Measurements from ENCODE around the gene DLG4.

DNA sequence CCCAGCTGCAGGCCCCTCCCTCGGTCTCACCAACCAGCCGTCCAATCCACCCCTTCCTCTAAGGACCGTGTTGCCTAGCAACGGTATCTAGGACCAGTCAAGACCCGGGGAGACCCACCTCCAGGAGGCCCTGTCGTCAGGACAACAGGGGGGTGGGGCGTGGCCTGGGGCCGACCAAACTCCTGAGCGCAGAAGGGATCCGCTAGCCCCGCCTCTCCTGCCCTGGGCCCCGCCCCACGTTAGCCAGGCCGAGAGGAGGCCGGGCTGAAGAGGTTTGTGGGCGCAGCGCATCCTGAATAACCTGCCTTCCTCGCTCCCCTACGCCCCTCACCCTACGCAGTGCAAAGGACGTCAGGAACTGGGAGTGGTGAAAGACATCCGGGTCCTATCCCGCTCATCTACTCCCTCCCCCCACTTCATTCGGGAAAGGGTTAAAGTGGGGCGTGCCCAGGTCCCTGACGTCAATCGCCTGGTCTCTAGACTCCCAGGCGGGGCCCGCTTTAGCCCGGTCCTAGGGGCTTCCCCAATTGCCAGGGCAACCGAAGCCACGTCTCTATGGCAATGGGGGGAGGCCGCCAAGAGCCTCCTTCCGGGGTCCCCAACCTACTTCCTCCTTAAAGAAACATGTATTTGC, 14.7 kb downstream of the DLG4 start:
- TF ChIP-seq, protein P1, sequence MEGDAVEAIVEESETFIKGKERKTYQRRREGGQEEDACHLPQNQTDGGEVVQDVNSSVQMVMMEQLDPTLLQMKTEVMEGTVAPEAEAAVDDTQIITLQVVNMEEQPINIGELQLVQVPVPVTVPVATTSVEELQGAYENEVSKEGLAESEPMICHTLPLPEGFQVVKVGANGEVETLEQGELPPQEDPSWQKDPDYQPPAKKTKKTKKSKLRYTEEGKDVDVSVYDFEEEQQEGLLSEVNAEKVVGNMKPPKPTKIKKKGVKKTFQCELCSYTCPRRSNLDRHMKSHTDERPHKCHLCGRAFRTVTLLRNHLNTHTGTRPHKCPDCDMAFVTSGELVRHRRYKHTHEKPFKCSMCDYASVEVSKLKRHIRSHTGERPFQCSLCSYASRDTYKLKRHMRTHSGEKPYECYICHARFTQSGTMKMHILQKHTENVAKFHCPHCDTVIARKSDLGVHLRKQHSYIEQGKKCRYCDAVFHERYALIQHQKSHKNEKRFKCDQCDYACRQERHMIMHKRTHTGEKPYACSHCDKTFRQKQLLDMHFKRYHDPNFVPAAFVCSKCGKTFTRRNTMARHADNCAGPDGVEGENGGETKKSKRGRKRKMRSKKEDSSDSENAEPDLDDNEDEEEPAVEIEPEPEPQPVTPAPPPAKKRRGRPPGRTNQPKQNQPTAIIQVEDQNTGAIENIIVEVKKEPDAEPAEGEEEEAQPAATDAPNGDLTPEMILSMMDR (conservative IDR thresholded peaks at IDR 0.05; ENCODE audit: low read length): no peak
- no peak for TF ChIP-seq EZH2phosphoT487 (IDR thresholded peaks at IDR 0.05; ENCODE audit: borderline replicate concordance, low read depth, low read length)
